Spleen (tissue), 11 donors: ENCODE measurements around the gene TMEM164. TPM values are rescaled to one million over a fixed set of nuclear protein-coding genes. Genes with fewer than 3 reads are reported as not detected.

Source experiments
- DNase-seq: peaks from one replicate; pipeline ENCODE4 v3.0.0-alpha.2; 2020
- H3K27ac ChIP-seq, 8 donors: fragments of 200-600 bp; sonication (generic) in 7 of 8; 1 replicate in 4 of 8; 2 replicates in 4 of 8; pipeline versions ENCODE4 v1.5.0 to v1.8.0; 2016 to 2021; ENCODE audit warnings: inconsistent platforms in 4 of 8, mild to moderate bottlenecking in 4 of 8, moderate library complexity in 1 of 8
- H3K27me3 ChIP-seq, 7 donors: fragments of 200-600 bp; sonication (generic) in 6 of 7; replicated peaks in 1 of 7; 1 replicate in 4 of 7; 2 replicates in 3 of 7; pipeline versions ENCODE4 v1.5.0 to v1.8.0; 2016 to 2021; ENCODE audit warnings: inconsistent platforms in 3 of 7, mild to moderate bottlenecking in 1 of 7
- H3K36me3 ChIP-seq, 6 donors: fragments of 200-600 bp; sonication (generic) in 5 of 6; 1 replicate in 4 of 6; 2 replicates in 2 of 6; pipeline versions ENCODE4 v1.5.0 to v1.8.0; 2016 to 2021; ENCODE audit warnings: inconsistent platforms in 2 of 6
- H3K4me1 ChIP-seq, 6 donors: fragments of 200-600 bp; sonication (generic) in 5 of 6; 1 replicate in 3 of 6; 2 replicates in 3 of 6; pipeline versions ENCODE4 v1.5.0 to v1.8.0; 2016 to 2021; ENCODE audit warnings: inconsistent platforms in 3 of 6
- H3K4me3 ChIP-seq, 8 donors: fragments of 200-600 bp; sonication (generic) in 7 of 8; 1 replicate in 4 of 8; 2 replicates in 4 of 8; pipeline versions ENCODE4 v1.5.0 to v1.8.0; 2016 to 2021; ENCODE audit warnings: inconsistent platforms in 4 of 8, mild to moderate bottlenecking in 4 of 8, moderate library complexity in 2 of 8
- H3K9me3 ChIP-seq, 8 donors: fragments of 200-600 bp; sonication (generic) in 7 of 8; 1 replicate in 4 of 8; 2 replicates in 4 of 8; pipeline versions ENCODE4 v1.5.0 to v1.8.0; 2016 to 2021; ENCODE audit warnings: inconsistent platforms in 4 of 8
- CTCF ChIP-seq, 11 experiments: fragments of 200-600 bp in 7 of 11; fragments of 450-650 bp in 4 of 11; sonication (generic) in 4 of 11; IDR thresholded peaks in 8 of 11; conservative IDR thresholded peaks in 3 of 11; 1 replicate in 7 of 11; 2 replicates in 4 of 11; pipeline versions ENCODE4 v1.4.0 to v1.8.0; 2016 to 2021; ENCODE audit warnings: antibody characterized with exemption in 11 of 11, inconsistent platforms in 4 of 11, mild to moderate bottlenecking in 1 of 11
- POLR2A ChIP-seq, 3 donors: fragments of 450-650 bp; IDR thresholded peaks; one replicate each; pipeline ENCODE4 v1.5.1; 2017; ENCODE audit warnings: antibody characterized with exemption in 3 of 3, mild to moderate bottlenecking in 1 of 3
- POLR2AphosphoS5 ChIP-seq, 3 donors: sonication (generic); formaldehyde crosslinking; IDR thresholded peaks; one replicate each; pipeline ENCODE4 v1.5.1; 2017; ENCODE audit warnings: antibody characterized with exemption in 3 of 3
- WGBS, 5 donors: extraction: QIAGEN DNeasy Blood & Tissue Kit in 3 of 5; methylation state at CpG; one replicate each; pipeline versions ENCODE4 v1.1.5 to v1.1.7; 2013 to 2018; 5-methylcytosine and 5-hydroxymethylcytosine counted together
- intact Hi-C: fragments of 100-400 bp; cut with DNase I; formaldehyde crosslinking; loops from one replicate; pipeline ENCODE4 v1.15.0; 2023; ENCODE audit warnings: low total_unique reads
- polyA plus RNA-seq, 3 donors: library from polyadenylated mRNA; stranded (reverse); fragments of 200-250 nt; gene quantifications; one replicate each; pipeline ENCODE4 v1.2.1, GENCODE V29; 2013
- total RNA-seq, 7 donors: library from RNA; depleted of rRNA in 3 of 7; stranded (reverse); fragments of >200 nt in 3 of 7; fragmentation: NEBNext Ultra II Directional in 4 of 7; extraction: Animal tissue kit (Norgen Biotek cat#: 25700) in 4 of 7; gene quantifications; one replicate each; pipeline versions ENCODE4 v1.1.0 to v1.2.1, GENCODE V29; 2016 to 2021
- donor health status: healthy with polysubstance abuse.
- donor health status: DM: no; HTN: no; CAD: no; lungs with moderate emphysema.
- donor health status: DM: no; HTN: no; CAD: no.
- donor health status: Bipolar disorder and iron deficiency.
- donor health status: healthy.
- donor health status: DM: no; HTN: no; CAD: no.
- donor health status: DM: yes; HTN: yes; CAD: no.

TMEM164 gene
- total and polyA plus RNA-seq, 10 donors: 3.9 to 29.7 (median 24.3) TPM

GRCh38 chrX:110004731-110005369 lies 1.9 kb downstream of the TMEM164 start:
- no peak for TF ChIP-seq POLR2A (IDR thresholded peaks at IDR 0.05)
- TF ChIP-seq POLR2AphosphoS5 (IDR thresholded peaks at IDR 0.05): no peak
- no peak for TF ChIP-seq CTCF (IDR thresholded peaks at IDR 0.05 in 8 of 11, conservative IDR thresholded peaks at IDR 0.05 in 3 of 11)
- Histone ChIP-seq H3K27ac (no peak overlapping the region), H3K4me3 (no peak overlapping the region), H3K36me3 (no peaks in the 10 kb centered on the region), H3K27me3 (no peaks in the 10 kb centered on the region), H3K9me3 (no peaks in the 10 kb centered on the region), H3K4me1 (peaks cover 5 to 50% (median 18%) of the 10 kb centered on the region in 6 donors)
- DNase-seq: no peak
- WGBS, 5 donors: 61 to 91% (median 81%) methylated on average over 3 of the region's 3 CpGs
- intact Hi-C loops: no loop called here

- Histone ChIP-seq H3K27ac (no peak overlapping the region), H3K4me3 (no peak overlapping the region), H3K9me3 (no peaks in the 10 kb centered on the region), H3K27me3 (no peaks in the 10 kb centered on the region), H3K36me3 (no peaks in the 10 kb centered on the region), H3K4me1 (peaks cover 5 to 59% (median 18%) of the 10 kb centered on the region in 6 donors)
- DNase-seq: no peak
- 58 to 78% (median 75%) methylated on average over 2 of the region's 2 CpGs for WGBS, 5 donors
- no peak for TF ChIP-seq CTCF (IDR thresholded peaks at IDR 0.05 in 8 of 11, conservative IDR thresholded peaks at IDR 0.05 in 3 of 11)
- no peak for TF ChIP-seq POLR2AphosphoS5 (IDR thresholded peaks at IDR 0.05)
- TF ChIP-seq POLR2A (IDR thresholded peaks at IDR 0.05): no peak
- intact Hi-C loops: no loop called here
Measured at GRCh38 chrX:110006161-110006560, 3.2 kb downstream of the TMEM164 start.

DNA sequence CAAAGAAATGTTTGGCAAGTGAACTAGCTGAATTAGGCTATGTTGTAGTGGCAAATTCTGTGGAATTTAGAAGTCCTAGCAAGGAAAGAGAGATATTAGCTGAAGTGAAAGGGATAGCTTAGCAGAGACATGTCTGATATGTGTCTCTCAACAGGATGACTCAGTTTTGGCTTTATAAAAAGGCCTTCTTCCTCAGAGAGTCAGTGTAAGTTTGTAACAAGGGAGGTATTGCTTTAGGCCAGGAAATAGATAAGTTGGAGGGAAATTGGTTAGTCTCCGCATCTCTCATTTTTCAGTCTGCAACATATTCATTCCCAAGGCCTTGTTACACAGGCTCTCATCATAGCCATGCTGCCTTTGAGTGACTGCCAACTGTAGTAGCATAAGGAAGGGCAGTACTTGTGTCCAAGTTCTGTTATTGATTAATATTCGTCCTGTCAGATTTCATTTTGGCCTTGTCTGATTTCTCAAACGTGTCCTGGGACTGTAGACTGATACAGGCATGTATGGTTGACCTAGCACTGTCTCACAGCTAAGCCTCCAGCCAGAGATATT lies 4.0 kb downstream of the TMEM164 start:
- DNase-seq: no peak
- intact Hi-C loops: no loop called here
- Histone ChIP-seq H3K27ac (no peak overlapping the region), H3K36me3 (peaks cover 0 to 4% (median 0%) of the 10 kb centered on the region in 6 donors), H3K4me3 (no peak overlapping the region), H3K27me3 (no peaks in the 10 kb centered on the region), H3K4me1 (peaks cover 5 to 58% (median 17%) of the 10 kb centered on the region in 6 donors), H3K9me3 (no peaks in the 10 kb centered on the region)
- TF ChIP-seq POLR2AphosphoS5 (IDR thresholded peaks at IDR 0.05) (no peak), POLR2A (IDR thresholded peaks at IDR 0.05) (no peak)
- 49 to 83% (median 66%) methylated on average over 3 of the region's 3 CpGs for WGBS, 5 donors

- TF ChIP-seq POLR2A (IDR thresholded peaks at IDR 0.05) (no peak), CTCF (IDR thresholded peaks at IDR 0.05 in 8 of 11, conservative IDR thresholded peaks at IDR 0.05 in 3 of 11) (no peak), POLR2AphosphoS5 (IDR thresholded peaks at IDR 0.05) (no peak)
- Histone ChIP-seq H3K36me3 (peaks cover 0 to 13% (median 0%) of the 10 kb centered on the region in 6 donors), H3K4me1 (peaks cover 5 to 55% (median 16%) of the 10 kb centered on the region in 6 donors), H3K9me3 (no peaks in the 10 kb centered on the region), H3K27me3 (no peaks in the 10 kb centered on the region), H3K27ac (no peak overlapping the region), H3K4me3 (no peak overlapping the region)
- DNase-seq: no peak
- intact Hi-C loops: no loop called here
- WGBS, 5 donors: 80 to 93% (median 85%) methylated on average over 3 of the region's 3 CpGs
Measured at GRCh38 chrX:110008011-110008635, 5.2 kb downstream of the TMEM164 start.
